HepG2 (cell line): ENCODE measurements around the gene HTR4. TPM values are rescaled to one million over a fixed set of nuclear protein-coding genes. Genes with fewer than 3 reads are reported as not detected.

ENCODE experiments used
- ATAC-seq: fragments of 200-7000 bp; cut with Tn5 transposase; 3 replicates; pipeline ENCODE4 v1.9.1; 2020; ENCODE audit warnings: mild to moderate bottlenecking, moderate library complexity
- BruUV-seq: library from RNA; stranded (reverse); fragments of 400-500 nt; replicated peaks from 2 replicates; lab custom pipeline; 2021; lab: Mats Ljungman, UMichigan
- CTCF ChIA-PET: fragments of 300-600 bp; formaldehyde crosslinking; extraction: SDS; loops from one replicate; lab custom pipeline; 2021; ENCODE audit warnings: low total read pairs, inconsistent platforms, low intra/inter-chr PET ratio; lab: Yijun Ruan, JAX
- POLR2A ChIA-PET: fragments of 350-600 bp; sonication (Branson Sonifier 250); formaldehyde crosslinking; loops from one replicate; lab custom pipeline; 2020; ENCODE audit warnings: antibody characterized with exemption, inconsistent platforms; lab: Yijun Ruan, JAX
- DNase-seq: peaks from one replicate; pipeline ENCODE4 v3.0.0-alpha.2; 2015; ENCODE audit warnings: low spot score
- FAIRE-seq: peaks from 3 replicates; lab custom pipeline; 2011; peaks lifted over from hg19 to GRCh38; lab: Jason Lieb, UNC
- H2AFZ ChIP-seq: one replicate; pipeline ENCODE4 v1.6.1; 2011; ENCODE audit warnings: low read length, inconsistent platforms
- H3K27ac ChIP-seq: fragments of 300-600 bp; 3 replicates; pipeline ENCODE4 v1.8.0; 2011; ENCODE audit warnings: mixed run types, mild to moderate bottlenecking, mixed read lengths, low read length, inconsistent platforms; ENCODE audit not compliant: insufficient read depth; ENCODE audit errors: extremely low read length
- H3K27me3 ChIP-seq, 2 experiments: fragments of 200-600 bp in 1 of 2; 2 replicates in 1 of 2; 3 replicates in 1 of 2; pipeline versions ENCODE4 v1.6.0 to v1.8.0; 2011; ENCODE audit warnings: low read length in 2 of 2, mild to moderate bottlenecking in 2 of 2, moderate library complexity in 2 of 2, inconsistent platforms in 1 of 2; ENCODE audit not compliant: insufficient read depth in 2 of 2, control insufficient read depth in 1 of 2
- H3K36me3 ChIP-seq, 2 experiments: fragments of 200-600 bp in 1 of 2; replicated peaks in 1 of 2; 2 replicates in 1 of 2; 3 replicates in 1 of 2; pipeline versions ENCODE4 v1.5.1 to v1.8.0; 2011; ENCODE audit warnings: low read length in 2 of 2, inconsistent platforms in 1 of 2; ENCODE audit not compliant: insufficient read depth in 2 of 2, control insufficient read depth in 1 of 2
- H3K4me1 ChIP-seq: 2 replicates; pipeline ENCODE4 v1.5.1; 2012; ENCODE audit warnings: low read length, inconsistent platforms; ENCODE audit not compliant: insufficient read depth
- H3K4me2 ChIP-seq: 2 replicates; pipeline ENCODE4 v1.6.0; 2011; ENCODE audit warnings: low read depth, low read length, inconsistent platforms
- H3K4me3 ChIP-seq, 3 experiments: fragments of 200-600 bp in 1 of 3; sonication (generic), shearing (Covaris generic) in 1 of 3; replicated peaks in 1 of 3; 2 replicates each; pipeline ENCODE4 v1.5.1; 2011 to 2016; ENCODE audit warnings: low read length in 3 of 3, inconsistent platforms in 2 of 3, low read depth in 2 of 3, mild to moderate bottlenecking in 2 of 3, control low read depth in 1 of 3, mixed read lengths in 1 of 3; ENCODE audit not compliant: insufficient read depth in 1 of 3
- H3K79me2 ChIP-seq: one replicate; pipeline ENCODE4 v1.6.1; 2011; ENCODE audit warnings: low read length, inconsistent platforms; ENCODE audit not compliant: insufficient read depth
- H3K9ac ChIP-seq: 2 replicates; pipeline ENCODE4 v1.6.0; 2011; ENCODE audit warnings: mild to moderate bottlenecking, low read depth, low read length, inconsistent platforms; ENCODE audit not compliant: insufficient read depth
- H3K9me3 ChIP-seq: 2 replicates; pipeline ENCODE4 v1.5.1; 2012; ENCODE audit warnings: mild to moderate bottlenecking, low read length
- H4K20me1 ChIP-seq: 2 replicates; pipeline ENCODE4 v1.6.0; 2011; ENCODE audit warnings: inconsistent platforms, mild to moderate bottlenecking, low read length, moderate library complexity; ENCODE audit not compliant: insufficient read depth
- CREBL2 ChIP-seq: sonication (generic); formaldehyde crosslinking; IDR thresholded peaks from 2 replicates; pipeline ENCODE4 v1.8.1; 2023; ENCODE audit warnings: missing genetic modification reagents, mild to moderate bottlenecking, borderline replicate concordance
- HNRNPK ChIP-seq: fragments of 200-400 bp; formaldehyde crosslinking; IDR thresholded peaks from 2 replicates; pipeline ENCODE4 v1.6.1; 2018; ENCODE audit warnings: low read length, low read depth, moderate library complexity, mild to moderate bottlenecking; ENCODE audit not compliant: poor library complexity, severe bottlenecking
- SCMH1 ChIP-seq: sonication (generic); formaldehyde crosslinking; IDR thresholded peaks from 2 replicates; pipeline ENCODE4 v1.9.0; 2021; ENCODE audit warnings: missing genetic modification reagents, mild to moderate bottlenecking, borderline replicate concordance
- SP2 ChIP-seq: sonication (generic); formaldehyde crosslinking; IDR thresholded peaks from 2 replicates; pipeline ENCODE4 v1.5.1; 2020; ENCODE audit warnings: mild to moderate bottlenecking, missing genetic modification reagents
- ZNF317 ChIP-seq: sonication (generic); formaldehyde crosslinking; IDR thresholded peaks from 2 replicates; pipeline ENCODE4 v1.5.0; 2020; ENCODE audit warnings: mild to moderate bottlenecking, missing genetic modification reagents
- ZNF343 ChIP-seq: sonication (generic); formaldehyde crosslinking; IDR thresholded peaks from 2 replicates; pipeline ENCODE4 v1.4.0; 2020; ENCODE audit warnings: mild to moderate bottlenecking, missing genetic modification reagents
- ZNF496 ChIP-seq: sonication (generic); formaldehyde crosslinking; IDR thresholded peaks from 2 replicates; pipeline ENCODE4 v1.8.1; 2023; ENCODE audit warnings: mild to moderate bottlenecking, moderate library complexity, missing genetic modification reagents; ENCODE audit not compliant: insufficient replicate concordance
- ZSCAN21 ChIP-seq: sonication (generic); formaldehyde crosslinking; IDR thresholded peaks from 2 replicates; pipeline ENCODE4 v1.8.0; 2022; ENCODE audit warnings: mild to moderate bottlenecking, missing genetic modification reagents, moderate library complexity, borderline replicate concordance
- WGBS: methylation state at CpG from one replicate; pipeline ENCODE4 v1.1.6; 2017; ENCODE audit warnings: low lambda C conversion rate; 5-methylcytosine and 5-hydroxymethylcytosine counted together
- in situ Hi-C: cut with HindIII; loops from 2 replicates; pipeline ENCODE4 v1.10.0; 2017; ENCODE audit warnings: low pct_unique_long_range_greater_than_20kb; ENCODE audit not compliant: extremely low pct_ligation_motif_present
- intact Hi-C: fragments of 100-400 bp; cut with micrococcal nuclease; formaldehyde crosslinking; loops from one replicate; pipeline ENCODE4 v1.10.0; 2022; ENCODE audit not compliant: unreplicated experiment
- polyA plus RNA-seq, 8 experiments: library from polyadenylated mRNA; depleted of rRNA in 3 of 8; stranded (reverse) in 7 of 8; unstranded in 1 of 8; fragments of >200 nt; fragmentation: Illumina TruSeq in 4 of 8; extraction: Trizol in 4 of 8; gene quantifications; 2 replicates each; pipeline versions ENCODE4 v1.2.1 to v1.2.3, GENCODE V29; 2011 to 2016; ENCODE audit warnings: low read depth in 4 of 8, missing spikeins in 1 of 8, mixed read lengths in 1 of 8; ENCODE audit not compliant: insufficient read depth in 1 of 8
- total RNA-seq, 5 experiments: library from RNA; depleted of rRNA; stranded (reverse); fragments of >200 nt; fragmentation: Illumina TruSeq; extraction: Trizol; gene quantifications; 2 replicates each; pipeline ENCODE4 v1.2.3, GENCODE V29; 2016; ENCODE audit warnings: low read depth in 1 of 5
- TF ChIP-seq, protein P1 (sequence below): sonication (generic); formaldehyde crosslinking; IDR thresholded peaks from 2 replicates; pipeline ENCODE4 v1.8.1; 2023; ENCODE audit warnings: mild to moderate bottlenecking, missing genetic modification reagents, borderline replicate concordance

HTR4 gene
- total and polyA plus RNA-seq, 2 of the 13 experiments (the other 11 are each of a cell fraction or from before 2014, with no cell fraction given): not detected

DNA sequence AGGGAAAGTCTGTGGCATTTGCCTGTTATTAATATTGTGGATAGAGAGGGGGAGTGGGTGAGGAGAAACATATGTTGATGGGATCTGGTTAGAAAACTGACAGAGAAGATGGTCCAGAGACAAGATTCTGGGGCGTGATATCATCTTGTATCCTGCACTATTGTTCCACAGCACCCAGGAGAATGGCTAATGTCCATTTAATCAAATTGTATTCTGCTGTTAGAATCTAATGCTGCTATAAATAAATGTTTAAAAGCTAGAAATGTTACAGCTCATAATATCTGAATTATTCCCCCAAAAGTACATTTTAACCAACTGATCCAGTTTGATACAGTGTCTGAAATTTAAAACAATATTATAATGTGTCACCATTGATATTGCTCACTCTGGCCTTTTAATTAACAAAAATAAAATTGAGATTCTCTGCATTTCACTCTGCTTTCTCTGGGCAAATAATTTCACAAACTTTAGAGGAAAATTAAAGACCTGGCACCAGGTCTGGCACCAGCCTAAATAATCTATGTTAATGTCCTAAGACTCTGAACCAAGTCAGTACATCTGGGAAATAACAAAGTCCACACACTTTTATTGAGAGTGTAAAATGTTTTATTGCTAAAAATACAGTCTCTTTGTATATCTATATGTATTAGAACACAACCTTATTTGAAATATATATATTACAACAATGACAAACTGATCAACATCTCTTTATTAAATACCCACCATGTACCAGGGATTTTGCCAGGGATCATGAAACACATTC, 18.8 kb downstream of the HTR4 start:
- H3K4me1 ChIP-seq: no peaks in the 10 kb centered on the region
- ChIA-PET POLR2A (no interaction called here), CTCF (no interaction called here)
- no peak for DNase-seq
- no peak overlapping the region for H3K27ac ChIP-seq
- BruUV-seq: no TSS peak
- H3K36me3 ChIP-seq: no peaks in the 10 kb centered on the region
- no peaks in the 10 kb centered on the region for H3K27me3 ChIP-seq
- no peaks in the 10 kb centered on the region for H3K9me3 ChIP-seq
- no peak for ATAC-seq
- TF ChIP-seq ZSCAN21 (CRISPR knock-in tag) (no peak), ZNF343 (no peak)
- intact Hi-C loops (no loop called here), in situ Hi-C loops (no loop called here)
- no peak for FAIRE-seq
- no peak overlapping the region for H3K4me2 ChIP-seq
- no peaks in the 10 kb centered on the region for H4K20me1 ChIP-seq
- no peak overlapping the region for H2AFZ ChIP-seq
- H3K79me2 ChIP-seq: no peaks in the 10 kb centered on the region
- no peak overlapping the region for H3K9ac ChIP-seq
- no peak overlapping the region for H3K4me3 ChIP-seq
- 0% methylated on average over 1 of the region's 1 CpG for WGBS

GRCh38 chr5:148633067-148633377, 21.3 kb downstream of the HTR4 start:
- DNase-seq: no peak
- Histone ChIP-seq H2AFZ (no peak overlapping the region), H3K9ac (no peak overlapping the region), H3K4me2 (no peak overlapping the region), H3K27me3 (no peaks in the 10 kb centered on the region), H3K4me3 (no peak overlapping the region), H3K9me3 (no peaks in the 10 kb centered on the region), H4K20me1 (no peaks in the 10 kb centered on the region), H3K79me2 (no peaks in the 10 kb centered on the region), H3K27ac (no peak overlapping the region), H3K36me3 (no peaks in the 10 kb centered on the region), H3K4me1 (no peaks in the 10 kb centered on the region)
- no TSS peak for BruUV-seq
- in situ Hi-C loops: no loop called here
- no peak for FAIRE-seq
- TF ChIP-seq SCMH1 (CRISPR knock-in tag): no peak
- no peak for TF ChIP-seq HNRNPK
- no peak for TF ChIP-seq ZNF496 (CRISPR knock-in tag)
- no peak for TF ChIP-seq SP2 (CRISPR knock-in tag)
- TF ChIP-seq ZNF317 (CRISPR knock-in tag): no peak
- TF ChIP-seq, protein P1, sequence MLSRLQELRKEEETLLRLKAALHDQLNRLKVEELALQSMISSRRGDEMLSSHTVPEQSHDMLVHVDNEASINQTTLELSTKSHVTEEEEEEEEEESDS: no peak
- TF ChIP-seq CREBL2: no peak
- ATAC-seq: no peak
- CTCF ChIA-PET: no interaction called here
- intact Hi-C loops: no loop called here
- WGBS: 3% methylated on average over 1 of the region's 1 CpG
- POLR2A ChIA-PET: no interaction called here
